Superior temporal gyrus (tissue), 1 donor: Measurements from ENCODE around the gene BAHCC1.

Experiments
- DNase-seq: peaks from one replicate; pipeline ENCODE4 v3.0.0-alpha.2; 2016; ENCODE audit errors: extremely low spot score

The BAHCC1 gene

DNA sequence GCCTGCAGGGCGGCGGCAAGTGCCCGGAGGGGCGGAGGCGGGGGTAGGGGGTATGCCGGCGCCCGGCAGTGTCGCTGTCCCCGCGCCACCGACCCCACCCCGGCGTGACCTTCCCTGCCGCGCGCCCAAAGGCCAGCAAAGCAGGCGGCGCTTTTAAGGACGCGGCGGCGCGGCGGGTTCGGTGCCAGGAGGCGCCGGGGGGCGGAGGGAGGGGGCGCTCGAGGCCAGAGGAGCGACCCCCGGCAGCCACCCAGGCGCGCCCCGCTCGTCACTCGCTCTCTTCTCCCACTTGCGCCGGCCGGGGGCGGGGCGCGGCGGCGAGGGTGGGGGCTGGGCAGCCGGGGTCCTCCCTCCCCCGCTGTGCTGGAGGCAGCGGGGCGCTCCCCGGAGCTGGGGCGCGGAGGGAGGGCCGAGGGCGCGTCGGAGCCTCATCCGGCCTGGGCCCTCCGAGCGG, 8.6 kb upstream of the BAHCC1 start:
- DNase-seq, result peak; percentile 60

DNA sequence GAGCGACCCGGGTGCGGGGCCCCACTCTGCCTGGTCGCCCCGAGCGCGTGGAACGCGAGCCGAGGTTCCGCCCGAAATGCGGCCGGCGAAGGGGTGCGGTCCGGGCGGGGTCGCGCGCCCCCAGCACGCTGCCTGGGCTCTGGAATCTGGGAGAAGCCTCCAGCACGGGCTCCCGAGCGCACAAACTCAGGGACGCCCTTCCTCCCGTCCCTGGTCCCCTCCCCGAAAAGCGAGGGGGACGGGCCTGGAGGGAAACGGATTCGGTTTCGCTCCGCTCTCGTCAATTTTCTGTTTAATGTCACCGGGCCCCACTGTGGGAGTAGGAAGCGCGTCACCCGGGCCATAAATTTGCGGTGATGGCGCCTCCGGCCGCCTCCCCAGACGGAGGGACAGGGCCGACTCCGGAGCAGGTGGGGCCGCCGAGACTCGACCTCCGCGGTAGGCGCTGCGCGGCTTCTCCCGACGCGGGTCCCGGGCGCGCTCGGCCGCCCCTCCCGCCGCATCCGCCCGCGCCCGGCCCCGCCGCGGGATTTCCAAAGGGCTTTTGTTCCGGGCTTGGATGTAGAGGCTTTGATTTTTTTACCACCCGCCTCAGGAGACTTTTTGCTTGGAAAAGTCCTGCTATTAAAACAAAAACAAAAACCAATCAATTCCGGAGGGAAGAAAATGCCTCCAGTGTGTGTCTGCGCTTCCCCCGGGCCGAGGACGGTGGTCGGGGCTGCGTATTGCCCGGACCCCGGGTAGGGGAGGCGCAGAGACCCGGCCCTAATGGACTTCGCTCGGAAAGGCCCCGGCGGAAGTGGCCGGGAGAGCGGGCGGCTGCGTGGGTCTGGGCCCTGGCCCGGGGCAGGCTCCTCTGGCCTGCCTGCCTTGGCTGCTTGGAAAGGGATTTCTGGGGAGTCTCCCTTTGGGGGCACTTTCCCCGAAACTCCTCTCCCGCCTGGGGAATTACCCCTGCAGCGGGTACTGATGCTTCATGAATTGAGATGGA, 7.9 kb upstream of the BAHCC1 start:
- peak; percentile 70 for DNase-seq

DNA sequence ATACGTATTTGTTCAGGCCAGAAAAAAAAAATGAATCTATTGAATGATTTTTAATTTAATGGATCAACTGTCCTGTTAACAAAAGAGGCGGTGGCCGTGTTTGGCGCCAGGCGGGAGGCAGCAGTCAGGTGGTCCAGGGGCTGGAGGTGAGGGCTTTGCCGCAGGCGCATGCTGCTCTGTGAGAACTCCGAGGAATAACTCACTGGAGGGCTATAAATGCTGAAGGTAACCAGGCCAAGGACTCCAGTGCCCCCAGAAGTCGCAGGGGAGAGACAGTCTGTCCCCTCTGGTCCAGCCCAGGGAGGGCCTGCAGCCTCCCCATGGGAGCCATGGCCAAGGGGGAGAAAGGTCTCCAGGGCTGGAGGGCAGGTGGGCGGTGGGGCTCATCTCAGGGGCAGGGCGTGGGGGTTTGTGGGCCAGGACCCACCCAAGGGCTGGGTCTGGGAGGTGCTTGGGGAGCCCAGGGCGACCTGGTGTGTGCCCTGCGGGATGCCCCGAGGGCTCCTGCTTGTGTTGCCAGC, 7.1 kb upstream of the BAHCC1 start:
- peak; percentile 32 for DNase-seq

DNA sequence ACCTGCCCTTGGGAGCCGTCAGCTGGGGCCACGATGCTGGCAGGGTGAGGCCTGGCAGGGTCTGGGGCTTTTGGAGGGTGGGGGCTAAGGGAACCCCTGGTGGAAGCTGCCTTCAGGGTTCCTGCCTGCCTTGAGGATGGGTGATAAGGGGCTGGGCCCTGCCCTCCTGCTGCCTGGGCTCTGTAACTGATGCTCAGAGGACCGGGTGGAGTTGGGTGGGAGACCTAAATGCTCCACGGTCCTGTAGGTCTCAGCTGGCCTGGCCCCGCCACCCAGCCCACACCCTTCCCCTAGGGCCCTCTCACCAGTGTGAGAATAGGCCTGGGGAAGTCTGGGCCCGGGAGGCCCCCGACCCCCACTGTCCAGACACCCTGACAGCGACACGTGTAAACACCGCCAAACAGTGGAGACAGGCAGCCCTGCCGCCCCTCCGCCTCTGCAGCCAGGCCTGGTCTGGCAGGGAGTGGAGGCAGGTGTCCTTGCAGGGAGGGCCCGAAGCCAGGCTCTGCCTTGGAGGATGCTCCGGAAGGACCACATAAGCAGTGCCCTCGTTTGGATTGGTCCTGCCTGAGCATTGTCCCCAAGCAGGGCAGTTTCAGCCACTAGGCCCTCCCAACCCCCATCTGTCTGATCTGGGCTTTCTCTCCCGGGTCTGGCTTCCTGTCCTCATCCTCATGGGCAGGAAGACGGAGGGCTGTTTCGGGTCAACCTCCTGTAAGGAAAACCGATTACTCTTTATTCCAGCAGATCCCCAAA, 6.5 kb upstream of the BAHCC1 start:
- peak; percentile 78 for DNase-seq

DNA sequence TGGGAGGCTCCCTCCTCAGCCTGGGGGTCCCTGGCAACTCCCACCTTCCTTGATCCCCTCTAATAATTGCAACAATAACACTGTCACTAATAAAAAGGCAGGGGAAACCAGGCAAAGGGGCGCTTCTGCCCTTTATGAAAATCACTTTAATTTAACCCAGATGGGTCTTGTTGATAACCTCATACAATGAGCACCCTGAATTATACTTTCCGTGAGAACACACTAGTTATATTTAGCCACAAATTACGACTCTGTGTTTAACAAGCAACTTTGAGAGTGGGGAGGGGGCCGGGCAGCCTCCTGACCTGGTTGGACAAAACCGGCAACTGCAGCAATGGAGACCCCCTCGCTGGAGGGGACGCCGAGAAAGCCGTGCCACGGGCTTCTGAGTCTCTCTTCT, 5.7 kb upstream of the BAHCC1 start:
- DNase-seq, result peak; percentile 14

DNA sequence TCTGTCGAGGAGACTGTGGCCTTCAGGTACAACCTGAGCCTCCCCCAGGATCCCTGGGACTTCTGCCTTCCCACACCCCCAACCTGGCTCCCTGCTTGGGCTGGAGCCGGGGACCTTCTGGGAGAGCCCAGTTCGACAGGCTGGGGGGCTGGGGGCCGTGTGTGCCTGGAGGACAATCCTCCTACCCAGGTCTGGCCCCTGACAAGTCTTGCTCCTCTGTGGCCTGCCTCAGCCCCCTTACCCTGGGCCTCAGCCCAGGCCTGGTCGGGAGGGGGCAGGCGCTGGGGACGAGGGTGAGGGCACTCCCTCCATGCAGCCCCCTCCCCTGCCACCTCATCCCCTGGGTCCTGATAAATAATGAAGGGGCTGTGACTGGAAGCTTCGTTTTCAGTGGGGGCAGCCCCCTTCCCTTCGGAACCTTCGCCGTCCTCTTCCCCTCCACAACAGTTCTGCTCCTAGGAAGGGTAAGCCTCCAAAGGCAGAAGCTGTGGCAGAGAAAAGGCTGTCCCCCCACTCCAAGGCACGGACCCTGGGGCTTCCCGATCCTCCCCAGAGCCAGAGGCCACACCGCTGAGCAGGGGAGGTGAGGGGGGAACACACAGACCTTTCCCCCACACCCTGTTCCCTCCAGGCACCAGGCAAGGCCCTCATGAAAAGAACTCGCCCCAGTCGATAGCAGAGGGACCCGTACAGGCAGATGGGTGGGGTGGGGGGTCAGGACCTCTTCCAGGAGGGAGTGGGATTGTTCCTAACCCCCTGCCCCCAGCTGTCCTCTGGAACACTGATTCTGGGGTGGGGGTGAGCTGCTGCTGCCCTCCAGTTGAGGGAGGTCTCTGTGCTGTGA, 5.0 kb upstream of the BAHCC1 start:
- no peak for DNase-seq

DNA sequence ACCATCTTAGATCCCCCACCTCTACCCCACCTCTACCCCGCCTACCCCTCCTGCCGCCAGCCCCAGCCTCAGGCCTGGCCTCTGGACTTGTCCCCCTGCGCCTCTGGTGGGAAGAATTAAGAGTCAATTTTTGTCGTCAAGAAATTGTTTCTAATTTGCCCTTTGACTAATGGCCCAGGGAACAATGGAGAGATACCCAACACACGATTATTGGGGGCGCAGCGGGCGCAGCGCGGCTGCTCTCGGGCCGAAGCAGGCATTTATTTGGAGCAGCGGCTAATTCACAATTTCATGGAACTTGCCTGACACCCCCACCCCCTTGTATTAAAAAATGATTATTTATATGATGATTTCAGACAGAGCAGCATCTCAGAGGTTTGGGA, 4.4 kb upstream of the BAHCC1 start:
- no peak for DNase-seq

DNA sequence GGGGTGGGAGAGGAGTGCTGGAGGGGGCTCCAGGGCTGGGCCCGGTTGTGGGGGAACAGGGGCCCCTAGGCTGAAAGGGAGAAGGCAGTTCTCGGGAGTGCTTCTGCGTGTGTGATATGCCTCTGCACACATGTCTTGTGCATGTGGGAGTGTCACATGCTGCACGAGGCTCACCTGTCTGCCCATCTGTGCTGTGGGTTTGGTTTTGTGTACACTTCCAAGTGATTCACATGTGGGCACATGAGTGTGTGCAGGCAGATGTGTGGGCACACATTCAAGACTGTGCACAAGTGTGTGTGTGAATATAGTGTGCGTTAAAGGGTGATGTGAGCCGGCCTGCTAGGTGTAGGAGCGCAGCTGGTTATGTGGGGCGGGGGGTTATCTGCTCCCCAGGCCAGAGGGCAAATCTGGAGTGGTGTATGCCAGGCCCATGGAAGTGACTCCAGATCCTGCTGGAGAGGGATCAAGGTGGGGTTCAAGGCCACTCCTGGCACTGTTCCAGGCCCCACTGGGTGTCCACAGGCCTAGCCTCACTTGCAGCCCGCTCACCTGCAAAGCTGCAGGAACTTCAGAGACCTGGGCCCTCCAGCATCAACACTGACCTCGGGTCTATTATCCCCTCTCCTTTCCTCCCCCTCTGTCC, 3.8 kb upstream of the BAHCC1 start:
- DNase-seq, result peak; percentile 16

DNA sequence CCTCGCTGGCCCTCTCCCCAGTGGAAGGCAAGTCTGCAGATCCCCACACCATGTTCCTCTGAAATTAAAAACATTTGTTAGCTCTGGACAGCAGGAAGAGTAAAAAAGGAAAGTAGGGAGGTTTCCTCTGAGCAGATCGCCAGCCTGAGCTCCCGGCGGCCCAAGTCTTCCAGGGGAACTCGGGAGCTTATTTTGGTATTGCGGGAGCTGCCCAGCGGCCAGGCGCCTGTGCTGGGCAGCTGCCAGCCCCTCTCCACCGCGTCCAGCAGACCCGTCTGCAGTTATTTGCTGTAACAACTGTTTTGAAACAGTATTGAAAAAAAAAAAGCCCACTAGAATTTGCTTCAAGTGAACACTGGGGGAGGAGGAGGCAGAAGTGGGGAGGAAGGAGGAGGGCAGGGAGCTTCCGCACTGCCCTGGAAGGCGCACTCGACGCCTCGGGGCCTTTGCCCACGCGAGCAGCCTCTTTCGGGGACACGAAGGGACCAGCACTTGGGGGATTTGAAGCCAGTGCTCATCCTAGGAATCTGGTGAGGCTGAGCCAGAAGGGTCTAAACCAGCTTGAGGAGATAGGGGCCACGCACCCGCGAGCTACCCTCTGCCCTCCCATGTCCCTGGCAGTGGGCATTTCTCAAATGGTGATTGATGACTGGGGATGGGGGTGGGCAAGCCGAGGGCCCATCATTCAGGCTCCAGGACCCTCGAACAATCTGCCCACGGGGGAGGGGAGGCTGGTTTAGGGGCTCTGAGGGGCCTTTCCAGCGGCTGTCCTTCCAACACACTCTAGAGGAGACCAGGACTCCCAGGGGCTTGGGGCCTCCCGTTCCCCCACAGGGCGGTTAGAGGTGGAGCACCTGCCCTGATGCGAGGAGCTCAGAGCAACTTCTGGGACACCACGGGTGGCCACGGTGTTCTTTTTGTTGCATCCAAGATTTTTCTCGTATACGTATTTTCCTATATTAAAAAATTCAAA, 3.0 kb upstream of the BAHCC1 start:
- DNase-seq, result peak; percentile 63

DNA sequence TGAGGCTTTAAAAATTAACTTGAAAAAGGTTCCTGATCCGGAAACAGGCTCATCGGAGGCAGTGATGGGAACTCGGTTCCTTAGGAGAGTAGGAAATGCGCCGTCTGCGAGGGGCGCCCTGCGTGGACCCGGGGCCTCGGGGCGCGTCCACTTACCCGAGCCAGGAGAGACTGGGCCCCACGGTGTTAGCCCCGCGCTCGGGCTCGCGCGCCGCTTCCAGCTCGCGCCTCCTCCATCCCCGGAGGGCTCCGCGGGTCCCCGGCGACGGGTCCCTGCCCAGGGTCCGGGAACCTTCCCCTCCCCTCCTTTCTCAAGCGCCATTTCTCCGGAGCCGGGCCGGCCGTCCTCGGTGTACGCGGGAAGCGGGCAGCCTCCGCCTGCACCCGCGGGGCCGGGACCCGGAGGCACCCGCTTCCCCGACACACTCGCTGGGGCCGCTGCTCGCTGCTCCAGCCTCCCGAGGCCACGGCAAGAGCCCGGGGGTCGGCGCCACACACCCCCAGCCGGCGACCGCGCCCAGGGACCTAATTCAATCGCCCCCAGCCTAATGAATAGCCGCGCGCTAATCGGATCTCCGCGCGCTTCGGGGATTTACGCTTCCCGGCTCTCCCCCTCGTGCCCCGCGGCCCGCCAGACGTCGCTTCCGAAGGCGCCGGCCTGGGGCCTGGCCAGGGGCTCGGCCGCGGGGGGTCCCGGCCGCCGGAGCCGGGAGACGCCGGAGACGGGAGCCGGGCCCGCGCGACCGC, 2.2 kb upstream of the BAHCC1 start:
- DNase-seq, result peak; percentile 40

DNA sequence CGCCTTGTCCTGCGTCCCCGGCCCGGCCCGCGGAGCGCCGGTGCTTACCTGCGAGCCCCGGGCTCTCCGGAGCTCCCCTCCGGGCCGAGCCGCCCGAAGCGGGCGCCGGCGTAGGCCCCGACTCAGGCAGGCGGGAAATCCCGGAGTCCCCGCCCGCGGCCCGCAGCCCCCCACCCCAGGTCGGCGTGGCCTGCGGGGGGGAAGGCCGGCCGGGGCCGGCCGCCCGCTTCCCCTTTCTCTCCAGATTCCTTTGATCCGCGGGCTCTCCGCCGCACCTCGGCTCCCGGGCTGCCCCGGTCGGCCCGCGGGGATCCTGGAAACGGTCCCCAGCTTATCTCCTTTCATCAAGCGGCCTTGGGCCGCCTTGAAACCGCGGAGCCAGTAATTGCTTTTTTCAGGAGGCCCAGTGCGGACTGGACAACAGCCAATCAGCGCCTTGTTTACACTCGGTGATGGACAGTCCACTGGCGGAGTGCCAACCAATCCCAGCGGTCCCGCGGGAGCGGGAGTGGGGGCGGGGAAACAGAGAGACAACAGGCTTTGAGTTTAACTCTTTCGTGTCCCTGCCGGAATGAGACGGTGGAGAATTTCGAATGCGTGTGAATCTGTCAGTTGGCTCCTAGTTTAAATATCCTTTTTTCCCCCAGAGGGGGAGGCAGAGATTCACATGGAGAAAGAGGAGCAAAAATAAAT, 1.4 kb upstream of the BAHCC1 start:
- peak; percentile 100 for DNase-seq

DNA sequence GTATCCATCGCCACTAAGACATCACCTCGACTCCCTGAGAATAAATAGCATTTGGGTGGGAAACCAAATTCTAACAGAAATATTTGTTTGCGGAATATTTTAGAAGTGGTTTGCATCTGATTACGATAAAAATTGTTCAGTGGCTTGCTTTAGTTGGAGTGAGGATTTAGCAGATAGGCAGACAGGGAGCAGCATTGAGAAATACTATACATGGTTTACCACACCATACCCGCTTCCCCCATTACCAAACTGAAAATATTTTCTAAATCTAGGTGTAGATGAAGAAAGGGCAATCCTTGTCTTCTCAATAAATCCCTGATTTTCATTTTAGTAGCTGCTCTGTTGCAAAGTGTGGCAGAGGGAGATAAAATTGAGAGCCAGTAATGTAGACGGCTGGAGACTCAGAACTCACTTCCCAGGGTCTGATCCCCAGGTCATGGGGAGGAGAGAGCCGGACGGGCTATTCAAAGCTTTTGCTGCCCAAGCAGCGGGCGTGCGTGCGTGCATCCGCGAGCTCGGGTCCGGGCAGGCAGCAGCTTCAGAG, 808 bp upstream of the BAHCC1 start:
- DNase-seq, result no peak

DNA sequence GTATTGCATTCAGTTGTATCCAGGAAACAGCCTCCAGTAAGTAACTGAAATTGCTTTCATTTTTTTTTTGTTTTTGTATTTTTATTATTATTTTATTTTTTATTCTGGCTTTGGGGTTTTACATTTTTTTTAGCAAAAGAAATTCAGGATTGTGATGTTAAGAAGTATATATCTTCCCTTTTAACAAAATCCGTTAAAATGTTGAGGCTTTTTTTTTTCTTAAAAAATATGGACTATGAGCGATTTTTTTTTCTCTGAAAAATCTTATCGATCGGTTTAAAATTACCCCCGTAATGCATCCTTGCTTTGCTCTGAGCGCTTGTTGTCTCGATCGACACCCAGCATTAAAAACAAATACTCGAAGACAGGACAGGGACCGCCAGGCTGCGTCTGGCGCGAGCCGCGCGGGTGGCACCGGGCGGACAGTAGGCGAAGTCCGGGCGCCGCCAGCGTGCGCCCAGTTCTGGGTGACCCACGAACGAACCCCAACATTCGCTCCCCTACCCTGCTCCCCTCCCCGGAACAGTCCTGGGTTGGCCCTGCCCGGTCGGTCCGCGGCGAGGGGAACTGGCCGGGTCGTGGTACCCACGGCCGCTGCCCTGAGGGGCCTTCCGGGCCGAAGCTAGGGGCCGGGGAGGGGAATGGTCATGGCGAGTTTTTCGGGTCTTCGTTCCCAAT, 482 bp downstream of the BAHCC1 start:
- DNase-seq, result peak; percentile 52

DNA sequence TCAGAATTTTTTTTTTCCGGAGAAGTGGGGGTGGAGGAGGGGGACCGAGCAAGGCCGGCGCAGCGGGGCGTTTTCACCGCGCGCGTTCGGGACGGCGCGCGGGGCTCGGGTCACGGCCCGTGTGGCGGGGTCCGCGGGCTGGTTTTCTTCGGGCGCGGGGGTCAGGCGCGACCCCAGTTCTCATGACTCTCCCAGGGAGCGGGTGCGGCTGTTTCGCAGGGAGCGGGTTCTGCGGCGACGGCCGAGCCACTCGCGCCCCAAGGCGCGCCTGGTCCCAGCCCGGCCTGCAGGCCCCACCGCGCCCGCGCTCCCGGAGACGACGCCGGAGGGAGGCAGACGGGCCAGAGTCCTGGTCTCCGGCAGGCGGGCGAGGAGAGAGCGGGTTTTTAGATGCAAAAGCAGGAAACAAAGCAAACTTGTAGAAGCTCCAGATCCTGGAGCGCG, 1.0 kb downstream of the BAHCC1 start:
- no peak for DNase-seq

DNA sequence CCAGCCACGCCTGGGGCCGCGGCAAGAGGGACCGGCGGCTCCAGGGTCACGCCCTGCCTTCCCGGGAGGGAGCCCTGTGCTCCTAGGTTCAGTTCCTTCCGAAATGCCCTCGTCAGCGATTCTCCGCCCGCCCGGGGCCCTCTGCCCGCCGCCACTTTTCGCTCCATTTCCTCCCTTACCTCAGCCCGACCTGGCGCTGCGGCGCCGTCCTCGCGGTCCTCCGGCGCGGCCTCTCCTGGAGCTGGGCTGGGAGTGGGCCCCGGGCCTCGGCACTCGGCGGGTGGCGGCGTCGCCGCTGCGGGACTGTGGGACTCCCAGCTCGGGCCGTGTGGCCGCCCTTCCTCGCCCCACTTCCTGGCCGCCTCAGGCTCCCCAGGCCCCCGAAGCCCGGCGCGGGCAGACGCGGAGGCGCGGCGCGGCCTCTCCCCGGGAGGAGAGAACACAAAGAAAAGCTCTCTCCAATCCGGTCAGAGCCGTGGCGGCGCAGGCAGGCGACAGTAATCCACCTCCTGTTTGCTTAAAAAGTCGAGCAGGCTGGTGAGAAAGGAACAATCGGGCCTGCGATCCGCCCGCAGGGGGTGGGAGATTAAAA, 1.6 kb downstream of the BAHCC1 start:
- DNase-seq, result peak; percentile 62

DNA sequence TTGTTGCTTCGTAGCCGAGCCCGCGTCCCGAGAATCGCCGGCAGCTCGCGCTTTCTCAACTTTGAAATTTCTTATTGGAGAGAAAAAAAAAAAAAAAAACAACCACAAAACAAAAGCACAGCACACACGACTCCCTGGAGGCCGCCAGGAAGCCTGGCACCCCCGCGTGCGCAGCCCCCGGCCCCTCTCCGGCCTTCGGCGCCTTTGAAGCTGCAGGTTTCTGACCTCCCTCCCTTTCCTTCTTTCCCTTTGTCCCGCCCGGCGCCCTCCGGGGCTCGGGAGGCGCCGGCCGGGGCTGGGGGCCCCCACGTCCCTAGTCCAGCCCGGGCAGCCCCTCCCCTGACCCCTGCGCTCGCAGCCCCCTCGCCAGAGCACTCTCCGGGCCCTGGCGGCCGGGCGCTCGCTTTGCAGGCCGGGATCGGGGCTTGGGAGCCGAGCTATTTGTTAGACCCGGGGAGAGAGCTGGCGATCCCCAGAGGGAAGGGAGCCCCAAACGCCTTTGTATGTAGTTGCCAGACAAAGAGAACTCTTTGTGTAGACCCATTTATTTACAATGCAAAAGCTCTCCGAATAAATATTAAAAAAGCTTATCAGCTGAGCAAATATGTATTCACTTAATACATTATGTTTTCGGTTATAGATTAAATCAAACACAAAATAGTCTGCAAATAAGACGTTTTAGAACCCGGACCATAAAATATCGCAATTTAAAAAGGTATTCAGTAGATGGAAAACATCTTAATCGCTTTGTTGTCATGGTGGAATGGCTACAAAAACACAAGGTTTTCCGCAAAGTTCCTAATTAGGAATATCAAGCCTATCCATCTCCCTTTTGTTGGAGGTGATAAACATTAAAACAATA, 2.3 kb downstream of the BAHCC1 start:
- peak; percentile 73 for DNase-seq
